Bronchial epithelial cell (primary cell): ENCODE data around the gene PIP5KL1. TPM values are rescaled to one million over a fixed set of nuclear protein-coding genes. Genes with fewer than 3 reads are reported as not detected.
A peak's percentile ranks its signal among the peaks of the same experiment; 100 is the strongest.

Experiments used
- DNase-seq: peaks from one replicate; pipeline ENCODE4 v3.0.0-alpha.2; 2010; ENCODE audit warnings: low read depth
- FAIRE-seq: peaks from 2 replicates; lab custom pipeline; 2011; peaks lifted over from hg19 to GRCh38; lab: Jason Lieb, UNC
- H3K27me3 ChIP-seq: 2 replicates; pipeline ENCODE4 v1.5.1; 2011; ENCODE audit warnings: low read length; ENCODE audit not compliant: control insufficient read depth, insufficient read depth
- H3K36me3 ChIP-seq: 2 replicates; pipeline ENCODE4 v1.5.1; 2011; ENCODE audit warnings: low read length; ENCODE audit not compliant: control insufficient read depth, insufficient read depth
- H3K4me3 ChIP-seq: 2 replicates; pipeline ENCODE4 v1.5.1; 2011; ENCODE audit warnings: mild to moderate bottlenecking, low read depth, low read length, control low read depth
- CTCF ChIP-seq: IDR thresholded peaks from 2 replicates; pipeline ENCODE4 v1.5.1; 2011; ENCODE audit warnings: mild to moderate bottlenecking, moderate library complexity, low read length, control low read depth, inconsistent platforms; ENCODE audit not compliant: insufficient read depth, severe bottlenecking
- total RNA-seq: library from RNA; depleted of rRNA; stranded (reverse); fragments of >200 nt; gene quantifications from 2 replicates; pipeline ENCODE4 v1.2.1, GENCODE V29; 2014

PIP5KL1 gene
- total RNA-seq, 1 donor from 2014 or later = 2.1 TPM

DNA sequence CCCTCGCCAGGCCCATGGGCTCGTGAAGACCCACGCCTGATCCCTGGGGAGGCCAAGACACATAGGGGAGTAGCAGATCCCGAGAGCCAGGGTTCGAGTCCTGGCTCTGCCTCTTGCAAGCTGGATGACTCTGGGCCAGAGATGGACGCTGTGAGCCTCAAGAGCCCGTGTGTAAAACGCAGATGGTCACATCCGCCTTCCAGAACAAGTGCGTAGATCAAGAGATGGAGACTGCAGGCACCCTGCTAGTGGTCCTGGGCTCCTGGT, 22.0 kb downstream of the PIP5KL1 start:
- Histone ChIP-seq H3K27me3 (no peaks in the 10 kb centered on the region), H3K36me3 (peaks cover 27% of the 10 kb centered on the region), H3K4me3 (no peak overlapping the region)
- FAIRE-seq = no peak
- TF ChIP-seq CTCF = no peak
- DNase-seq = no peak

DNA sequence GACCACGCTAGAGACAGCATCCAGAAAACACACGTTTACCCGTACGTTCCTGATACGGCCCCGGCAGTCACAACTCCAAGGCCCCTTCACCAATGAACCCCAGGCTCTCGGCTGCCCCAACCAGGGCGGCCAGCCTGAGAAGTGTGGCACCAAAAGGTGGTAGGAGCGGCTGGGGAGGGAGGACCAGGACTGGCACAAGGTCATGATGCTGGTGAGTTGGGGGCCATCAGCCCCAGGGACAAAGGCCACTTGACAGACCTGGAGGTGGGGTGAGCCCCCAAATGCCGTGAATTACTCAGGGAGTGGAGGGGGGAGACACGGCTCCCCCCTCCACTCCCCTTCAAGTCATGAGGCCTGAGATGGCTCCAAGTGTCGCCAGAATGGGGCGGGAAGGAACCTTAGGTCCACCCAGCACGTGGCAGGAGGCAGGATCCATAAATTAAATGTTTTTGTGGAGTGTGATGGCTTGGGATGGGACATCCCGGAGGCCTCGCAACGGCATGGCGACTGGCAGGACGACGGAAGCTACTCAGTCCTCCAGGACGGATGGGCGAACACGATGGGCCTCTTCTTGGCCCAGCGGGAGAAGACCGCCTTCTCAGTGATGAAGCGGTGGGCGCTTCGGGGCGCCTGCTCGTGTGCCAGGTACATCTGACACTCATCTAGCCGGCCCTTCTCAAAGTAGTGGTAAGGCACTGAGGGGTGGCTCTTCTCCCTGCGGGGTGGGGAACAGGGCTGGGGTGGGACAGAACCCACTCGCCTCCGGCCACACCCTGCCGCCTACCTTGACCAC, 22.5 kb downstream of the PIP5KL1 start:
- FAIRE-seq (no peak), DNase-seq (no peak)
- Histone ChIP-seq H3K36me3 (peaks cover 27% of the 10 kb centered on the region), H3K27me3 (no peaks in the 10 kb centered on the region), H3K4me3 (no peak overlapping the region)
- no peak for TF ChIP-seq CTCF

GRCh38 chr9:127905788-127906191, 24.8 kb downstream of the PIP5KL1 start:
- Histone ChIP-seq H3K4me3 (no peak overlapping the region), H3K36me3 (peaks cover 14% of the 10 kb centered on the region), H3K27me3 (no peaks in the 10 kb centered on the region)
- FAIRE-seq = no peak
- DNase-seq = no peak
- TF ChIP-seq CTCF = no peak

GRCh38 chr9:127905004-127905728, 25.4 kb downstream of the PIP5KL1 start:
- H3K36me3 ChIP-seq = peaks cover 12% of the 10 kb centered on the region
- H3K4me3 ChIP-seq = no peak overlapping the region
- TF ChIP-seq CTCF = no peak
- H3K27me3 ChIP-seq = no peaks in the 10 kb centered on the region
- DNase-seq (no peak), FAIRE-seq (no peak)

GRCh38 chr9:127904561-127905003, 26.0 kb downstream of the PIP5KL1 start:
- Histone ChIP-seq H3K4me3 (no peak overlapping the region), H3K27me3 (no peaks in the 10 kb centered on the region), H3K36me3 (peaks cover 8% of the 10 kb centered on the region)
- DNase-seq (peak; percentile 50), FAIRE-seq (no peak)
- no peak for TF ChIP-seq CTCF
